ENCODE results near the gene HOXA13.

Gene HOXA13

GRCh38 chr7:27199849-27200760, at the start of gene HOXA13:
HOXA13 (minus strand) TSS chr7:27200091; CDS start chr7:27200077, 14 bp downstream.
- DNase-seq (ENCODE audit: low read depth in 2 of 2, low spot score in 1 of 2): no peak

- DNase-seq (ENCODE audit: low read depth in 2 of 2, low spot score in 1 of 2): no peak
Measured at GRCh38 chr7:27248911-27249723, 49.2 kb upstream of the HOXA13 start.

GRCh38 chr7:27248427-27248806, 48.5 kb upstream of the HOXA13 start:
- DNase-seq (ENCODE audit: low read depth in 2 of 2, low spot score in 1 of 2): no peak

GRCh38 chr7:27247452-27248426, 47.8 kb upstream of the HOXA13 start:
- no peak for DNase-seq (ENCODE audit: low read depth in 2 of 2, low spot score in 1 of 2)

GRCh38 chr7:27247000-27247399, 47.1 kb upstream of the HOXA13 start:
- DNase-seq (ENCODE audit: low read depth in 2 of 2, low spot score in 1 of 2): no peak

GRCh38 chr7:27245798-27246691, 46.2 kb upstream of the HOXA13 start:
- DNase-seq (ENCODE audit: low read depth in 2 of 2, low spot score in 1 of 2): no peak

- DNase-seq (ENCODE audit: low read depth in 2 of 2, low spot score in 1 of 2): no peak
Measured at GRCh38 chr7:27245124-27245797, 45.4 kb upstream of the HOXA13 start.

GRCh38 chr7:27244488-27245123, 44.7 kb upstream of the HOXA13 start:
- no peak for DNase-seq (ENCODE audit: low read depth in 2 of 2, low spot score in 1 of 2)

- DNase-seq (ENCODE audit: low read depth in 2 of 2, low spot score in 1 of 2): no peak
Measured at GRCh38 chr7:27243340-27244163, 43.7 kb upstream of the HOXA13 start.

GRCh38 chr7:27242555-27243339, 42.9 kb upstream of the HOXA13 start, which contains the start of gene EVX1:
EVX1 (plus strand) TSS chr7:27242802; CDS start chr7:27243031, 229 bp downstream.
- no peak for DNase-seq (ENCODE audit: low read depth in 2 of 2, low spot score in 1 of 2)

- no peak for DNase-seq (ENCODE audit: low read depth in 2 of 2, low spot score in 1 of 2)
Measured at GRCh38 chr7:27242154-27242553, 42.3 kb upstream of the HOXA13 start.

- DNase-seq (ENCODE audit: low read depth in 2 of 2, low spot score in 1 of 2): no peak
Measured at GRCh38 chr7:27241189-27242056, 41.5 kb upstream of the HOXA13 start.

GRCh38 chr7:27240015-27240731, 40.3 kb upstream of the HOXA13 start:
- no peak for DNase-seq (ENCODE audit: low read depth in 2 of 2, low spot score in 1 of 2)

- no peak for DNase-seq (ENCODE audit: low read depth in 2 of 2, low spot score in 1 of 2)
Measured at GRCh38 chr7:27239387-27240014, 39.6 kb upstream of the HOXA13 start.

GRCh38 chr7:27238979-27239386, 39.1 kb upstream of the HOXA13 start:
- DNase-seq (ENCODE audit: low read depth in 2 of 2, low spot score in 1 of 2): no peak
